ENCODE results near the gene RBBP4. TPM values are rescaled to one million over a fixed set of nuclear protein-coding genes. Genes with fewer than 3 reads are reported as not detected.

RBBP4 gene
- total RNA-seq, 1 donor from 2014 or later = 80.3 TPM

DNA sequence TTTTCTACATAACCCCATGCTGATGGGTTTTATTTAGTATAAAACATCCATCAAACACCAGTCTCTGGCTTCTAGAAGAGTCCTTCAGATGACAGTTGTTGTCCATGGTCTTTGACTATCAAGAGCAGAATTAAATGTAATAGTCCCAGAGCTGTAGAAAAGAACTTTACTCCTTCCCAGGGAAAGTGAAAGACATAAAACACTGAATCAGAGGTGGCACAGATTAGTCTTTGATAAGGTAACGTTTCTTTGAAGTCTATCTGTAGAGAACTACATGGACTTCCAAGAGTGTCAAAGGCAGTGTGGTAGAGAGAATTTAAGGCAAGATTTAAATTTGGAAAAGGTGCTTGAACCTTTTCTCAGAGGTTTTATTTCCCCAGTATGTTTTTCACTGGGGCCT lies 29.6 kb downstream of the RBBP4 start:
- peaks cover 8 to 45% of the 10 kb centered on the region in 2 donors for H3K36me3 ChIP-seq

GRCh38 chr1:32681509-32681908 lies 30.5 kb downstream of the RBBP4 start:
- H3K4me1 ChIP-seq = peaks cover 34% of the 10 kb centered on the region
- H3K27me3 ChIP-seq = no peaks in the 10 kb centered on the region
- no peak for TF ChIP-seq POLR2AphosphoS5 (IDR thresholded peaks at IDR 0.05; ENCODE audit: insufficient read depth in 1 of 2, low read depth in 1 of 2)
- H3K36me3 ChIP-seq = peaks cover 8 to 46% of the 10 kb centered on the region in 2 donors
- intact Hi-C loops (cut with DNase I) = no loop called here
- no peak overlapping the region for H3K4me3 ChIP-seq
- H3K27ac ChIP-seq = no peak overlapping the region
- H3K9me3 ChIP-seq = no peaks in the 10 kb centered on the region
- DNase-seq (ENCODE audit: extremely low spot score in 2 of 2) = no peak

More for the DNA sequence above, 29.6 kb downstream of the RBBP4 start:
- Histone ChIP-seq H3K4me1 (peaks cover 34% of the 10 kb centered on the region), H3K9me3 (no peaks in the 10 kb centered on the region), H3K4me3 (no peak overlapping the region), H3K27ac (no peak overlapping the region), H3K27me3 (no peaks in the 10 kb centered on the region)
- TF ChIP-seq POLR2AphosphoS5 (IDR thresholded peaks at IDR 0.05; ENCODE audit: insufficient read depth in 1 of 2, low read depth in 1 of 2) = no peak
- no peak for DNase-seq (ENCODE audit: extremely low spot score in 2 of 2)
- intact Hi-C loops (cut with DNase I) = no loop called here

DNA sequence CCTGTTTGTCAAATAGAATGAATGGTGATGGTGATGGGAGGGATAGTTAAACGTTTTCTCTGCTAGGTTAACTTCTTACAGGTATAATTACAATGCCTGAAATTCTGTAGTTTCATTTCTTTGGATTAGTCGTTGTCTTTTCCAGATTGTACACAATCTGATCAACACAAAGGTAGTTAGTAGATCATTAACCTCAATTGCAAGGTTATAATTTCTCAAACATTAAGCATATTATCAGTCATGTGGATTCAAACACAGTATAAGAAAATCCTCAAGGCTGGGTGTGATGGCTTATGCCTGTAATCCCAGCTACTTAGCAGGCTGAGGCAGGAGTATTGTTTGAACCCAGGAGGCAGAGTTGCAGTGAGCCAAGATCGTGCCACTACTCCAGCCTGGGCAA lies 31.0 kb downstream of the RBBP4 start:
- H3K36me3 ChIP-seq = peaks cover 4 to 41% of the 10 kb centered on the region in 2 donors
- no peak for DNase-seq (ENCODE audit: extremely low spot score in 2 of 2)
- no peak overlapping the region for H3K4me3 ChIP-seq
- no peaks in the 10 kb centered on the region for H3K27me3 ChIP-seq
- TF ChIP-seq POLR2AphosphoS5 (IDR thresholded peaks at IDR 0.05; ENCODE audit: insufficient read depth in 1 of 2, low read depth in 1 of 2) (no peak), CTCF (IDR thresholded peaks at IDR 0.05) (no peak), POLR2A (IDR thresholded peaks at IDR 0.05) (no peak)
- peaks cover 34% of the 10 kb centered on the region for H3K4me1 ChIP-seq
- intact Hi-C loops (cut with DNase I) = no loop called here
- H3K27ac ChIP-seq = no peak overlapping the region
- H3K9me3 ChIP-seq = no peaks in the 10 kb centered on the region

GRCh38 chr1:32683397-32683796 lies 32.4 kb downstream of the RBBP4 start:
- no peak overlapping the region for H3K4me3 ChIP-seq
- TF ChIP-seq CTCF (IDR thresholded peaks at IDR 0.05) (no peak), POLR2A (IDR thresholded peaks at IDR 0.05) (no peak), POLR2AphosphoS5 (IDR thresholded peaks at IDR 0.05; ENCODE audit: insufficient read depth in 1 of 2, low read depth in 1 of 2) (no peak)
- intact Hi-C loops (cut with DNase I) = no loop called here
- no peaks in the 10 kb centered on the region for H3K9me3 ChIP-seq
- no peak for DNase-seq (ENCODE audit: extremely low spot score in 2 of 2)
- peak overlapping the region; percentile 14 for H3K27ac ChIP-seq
- H3K36me3 ChIP-seq = peaks cover 4 to 38% of the 10 kb centered on the region in 2 donors
- no peaks in the 10 kb centered on the region for H3K27me3 ChIP-seq
- H3K4me1 ChIP-seq = peaks cover 34% of the 10 kb centered on the region

GRCh38 chr1:32684167-32684811 lies 33.3 kb downstream of the RBBP4 start:
- H3K27me3 ChIP-seq = no peaks in the 10 kb centered on the region
- peak overlapping the region; percentile 36 for H3K27ac ChIP-seq
- no peaks in the 10 kb centered on the region for H3K9me3 ChIP-seq
- no peak for TF ChIP-seq POLR2A (IDR thresholded peaks at IDR 0.05)
- TF ChIP-seq CTCF (IDR thresholded peaks at IDR 0.05) = no peak
- TF ChIP-seq POLR2AphosphoS5 (IDR thresholded peaks at IDR 0.05; ENCODE audit: insufficient read depth in 1 of 2, low read depth in 1 of 2) = peak; percentile 28 to 67
- DNase-seq (ENCODE audit: extremely low spot score in 2 of 2) = no peak
- H3K4me3 ChIP-seq = no peak overlapping the region
- H3K4me1 ChIP-seq = peaks cover 34% of the 10 kb centered on the region
- intact Hi-C loops (cut with DNase I) = no loop called here
- peaks cover 4 to 34% of the 10 kb centered on the region in 2 donors for H3K36me3 ChIP-seq

DNA sequence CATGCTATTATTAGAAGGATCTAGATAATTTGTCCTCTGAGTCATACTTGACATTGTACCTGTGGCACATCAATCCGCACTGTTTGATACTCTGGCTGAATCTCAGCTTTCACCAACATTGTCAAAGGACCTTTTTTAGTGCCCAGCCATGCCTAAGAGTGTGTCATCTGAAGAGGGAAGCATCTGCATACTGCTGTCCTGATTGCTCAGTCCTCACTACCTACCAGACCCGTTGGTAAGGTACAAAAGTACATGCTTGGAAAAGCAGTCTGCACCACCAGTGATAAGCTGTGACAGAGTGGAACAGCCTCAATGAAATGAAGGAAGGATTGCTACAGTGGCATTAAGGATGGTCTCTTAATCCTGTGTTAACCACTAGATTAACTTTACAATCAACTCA lies 34.5 kb downstream of the RBBP4 start:
- H3K36me3 ChIP-seq = peaks cover 4 to 27% of the 10 kb centered on the region in 2 donors
- no peak for TF ChIP-seq POLR2A (IDR thresholded peaks at IDR 0.05)
- DNase-seq (ENCODE audit: extremely low spot score in 2 of 2) = no peak
- peaks cover 34% of the 10 kb centered on the region for H3K4me1 ChIP-seq
- H3K27me3 ChIP-seq = no peaks in the 10 kb centered on the region
- H3K4me3 ChIP-seq = no peak overlapping the region
- peak overlapping the region; percentile 36 for H3K27ac ChIP-seq
- intact Hi-C loops (cut with DNase I) = no loop called here
- no peaks in the 10 kb centered on the region for H3K9me3 ChIP-seq
